Sigmoid colon (tissue), 3 donors: ENCODE data around the gene DHX35.

Source experiments
- CTCF ChIP-seq, 4 experiments: fragments of 450-650 bp in 3 of 4; fragments of 200-600 bp in 1 of 4; IDR thresholded peaks; one replicate each; pipeline ENCODE4 v1.5.1; 2016 to 2019; ENCODE audit warnings: antibody characterized with exemption in 4 of 4, mild to moderate bottlenecking in 3 of 4, moderate library complexity in 2 of 4
- POLR2A ChIP-seq, 2 donors: fragments of 450-650 bp; IDR thresholded peaks; one replicate each; pipeline ENCODE4 v1.6.1; 2016; ENCODE audit warnings: antibody characterized with exemption in 2 of 2, mild to moderate bottlenecking in 2 of 2, moderate library complexity in 2 of 2

GRCh38 chr20:39083761-39084160 is 121.6 kb downstream of the DHX35 start:
- TF ChIP-seq CTCF (IDR thresholded peaks at IDR 0.05) (no peak), POLR2A (IDR thresholded peaks at IDR 0.05) (no peak)
